Measurements from ENCODE around the gene METTL22. TPM values are rescaled to one million over a fixed set of nuclear protein-coding genes. Genes with fewer than 3 reads are reported as not detected.

The METTL22 gene
- total RNA-seq, 1 donor from 2014 or later, result 40.0 TPM

GRCh38 chr16:8576141-8577004, 45.1 kb upstream of the METTL22 start:
- no peaks in the 10 kb centered on the region for H3K27me3 ChIP-seq
- no peaks in the 10 kb centered on the region for H3K4me1 ChIP-seq
- TF ChIP-seq POLR2AphosphoS5 (IDR thresholded peaks at IDR 0.05; ENCODE audit: insufficient read depth in 1 of 2, low read depth in 1 of 2) (no peak), CTCF (IDR thresholded peaks at IDR 0.05) (no peak), POLR2A (IDR thresholded peaks at IDR 0.05) (no peak)
- DNase-seq (ENCODE audit: extremely low spot score in 2 of 2), result no peak
- H3K36me3 ChIP-seq, result no peaks in the 10 kb centered on the region
- H3K27ac ChIP-seq, result no peak overlapping the region
- no peak overlapping the region for H3K4me3 ChIP-seq
- no peaks in the 10 kb centered on the region for H3K9me3 ChIP-seq
- intact Hi-C loops (cut with DNase I), result no loop called here

GRCh38 chr16:8577678-8578304, 43.7 kb upstream of the METTL22 start:
- Histone ChIP-seq H3K4me1 (no peaks in the 10 kb centered on the region), H3K27ac (no peak overlapping the region), H3K36me3 (no peaks in the 10 kb centered on the region), H3K4me3 (no peak overlapping the region), H3K9me3 (no peaks in the 10 kb centered on the region), H3K27me3 (no peaks in the 10 kb centered on the region)
- no peak for DNase-seq (ENCODE audit: extremely low spot score in 2 of 2)
- intact Hi-C loops (cut with DNase I), result no loop called here
- no peak for TF ChIP-seq CTCF (IDR thresholded peaks at IDR 0.05)
- TF ChIP-seq POLR2AphosphoS5 (IDR thresholded peaks at IDR 0.05; ENCODE audit: insufficient read depth in 1 of 2, low read depth in 1 of 2), result no peak
- TF ChIP-seq POLR2A (IDR thresholded peaks at IDR 0.05), result no peak

- H3K4me1 ChIP-seq, result no peaks in the 10 kb centered on the region
- H3K27me3 ChIP-seq, result no peaks in the 10 kb centered on the region
- no peaks in the 10 kb centered on the region for H3K36me3 ChIP-seq
- no peak overlapping the region for H3K27ac ChIP-seq
- no peaks in the 10 kb centered on the region for H3K9me3 ChIP-seq
- DNase-seq (ENCODE audit: extremely low spot score in 2 of 2), result no peak
- TF ChIP-seq CTCF (IDR thresholded peaks at IDR 0.05) (no peak), POLR2AphosphoS5 (IDR thresholded peaks at IDR 0.05; ENCODE audit: insufficient read depth in 1 of 2, low read depth in 1 of 2) (no peak), POLR2A (IDR thresholded peaks at IDR 0.05) (no peak)
- intact Hi-C loops (cut with DNase I), result no loop called here
- no peak overlapping the region for H3K4me3 ChIP-seq
Observed at GRCh38 chr16:8579559-8579958, 41.9 kb upstream of the METTL22 start.

GRCh38 chr16:8581831-8582580, 39.5 kb upstream of the METTL22 start:
- Histone ChIP-seq H3K4me1 (no peaks in the 10 kb centered on the region), H3K9me3 (no peaks in the 10 kb centered on the region), H3K27ac (no peak overlapping the region), H3K27me3 (no peaks in the 10 kb centered on the region), H3K36me3 (no peaks in the 10 kb centered on the region), H3K4me3 (no peak overlapping the region)
- no peak for TF ChIP-seq POLR2A (IDR thresholded peaks at IDR 0.05)
- TF ChIP-seq CTCF (IDR thresholded peaks at IDR 0.05), result no peak
- TF ChIP-seq POLR2AphosphoS5 (IDR thresholded peaks at IDR 0.05; ENCODE audit: insufficient read depth in 1 of 2, low read depth in 1 of 2), result no peak
- intact Hi-C loops (cut with DNase I), result no loop called here
- no peak for DNase-seq (ENCODE audit: extremely low spot score in 2 of 2)

All from vagina (tissue), 2 donors.